GM18868 (cell line): ENCODE measurements around the gene KRT86.
"Not testable (repeated sequence)": the region's sequence is repeated elsewhere in the genome, so short reads cannot be mapped to it uniquely, and the experiment has no call there.

ENCODE experiments used
- ATAC-seq: cut with Tn5 transposase; IDR thresholded peaks from one replicate; pipeline ENCODE4 v1.9.1; 2021; ENCODE audit warnings: mild to moderate bottlenecking, moderate library complexity; ENCODE audit not compliant: unreplicated experiment

The KRT86 gene

GRCh38 chr12:52310622-52311284 lies 36.3 kb downstream of the KRT86 start:
- no peak for ATAC-seq

- no peak for ATAC-seq
These were observed 36.8 kb downstream of the KRT86 start for GRCh38 chr12:52311285-52311648.

GRCh38 chr12:52312086-52312485 lies 37.6 kb downstream of the KRT86 start:
- ATAC-seq, result no peak

- ATAC-seq, result no peak
These were observed 39.0 kb downstream of the KRT86 start for GRCh38 chr12:52313461-52313860.

- ATAC-seq, result no peak
These were observed 39.5 kb downstream of the KRT86 start for GRCh38 chr12:52313926-52314325.

- ATAC-seq, result no peak
These were observed 40.1 kb downstream of the KRT86 start for GRCh38 chr12:52314511-52314910.

- ATAC-seq, result not testable (repeated sequence)
These were observed 41.3 kb downstream of the KRT86 start for GRCh38 chr12:52315721-52316120.

- ATAC-seq, result no peak
These were observed 41.8 kb downstream of the KRT86 start for GRCh38 chr12:52316290-52316689.

GRCh38 chr12:52316701-52317100 lies 42.3 kb downstream of the KRT86 start:
- no peak for ATAC-seq

- no peak for ATAC-seq
These were observed 43.1 kb downstream of the KRT86 start for GRCh38 chr12:52317468-52318052.

GRCh38 chr12:52318241-52318990 lies 44.0 kb downstream of the KRT86 start:
- no peak for ATAC-seq

- no peak for ATAC-seq
These were observed 44.7 kb downstream of the KRT86 start for GRCh38 chr12:52319097-52319496.

GRCh38 chr12:52320784-52321400 lies 46.4 kb downstream of the KRT86 start, which contains the start of gene KRT83:
Gene KRT83, minus strand, starts transcription at chr12:52321398. Its CDS starts 63 bp downstream, at chr12:52321335.
- ATAC-seq, result no peak

GRCh38 chr12:52321418-52321817 lies 47.0 kb downstream of the KRT86 start:
- ATAC-seq, result no peak

GRCh38 chr12:52322069-52322468 lies 47.6 kb downstream of the KRT86 start:
- ATAC-seq, result no peak

- no peak for ATAC-seq
These were observed 48.6 kb downstream of the KRT86 start for GRCh38 chr12:52323001-52323400.

- ATAC-seq, result no peak
These were observed 49.1 kb downstream of the KRT86 start for GRCh38 chr12:52323416-52324152.

GRCh38 chr12:52324153-52324444 lies 49.7 kb downstream of the KRT86 start:
- no peak for ATAC-seq

GRCh38 chr12:52327052-52327829 lies 52.8 kb downstream of the KRT86 start:
- ATAC-seq, result peak; percentile 96

- ATAC-seq, result no peak
These were observed 53.5 kb downstream of the KRT86 start for GRCh38 chr12:52327830-52328500.
